Measurements from ENCODE around the gene FAM3A.

Gene FAM3A

GRCh38 chrX:154477891-154478477 lies 38.0 kb downstream of the FAM3A start:
- no peak for TF ChIP-seq GATA3 (IDR thresholded peaks at IDR 0.05; ENCODE audit: low read depth, low read length)
- no peak for TF ChIP-seq GATA2 (IDR thresholded peaks at IDR 0.05; ENCODE audit: low read depth, low read length)

DNA sequence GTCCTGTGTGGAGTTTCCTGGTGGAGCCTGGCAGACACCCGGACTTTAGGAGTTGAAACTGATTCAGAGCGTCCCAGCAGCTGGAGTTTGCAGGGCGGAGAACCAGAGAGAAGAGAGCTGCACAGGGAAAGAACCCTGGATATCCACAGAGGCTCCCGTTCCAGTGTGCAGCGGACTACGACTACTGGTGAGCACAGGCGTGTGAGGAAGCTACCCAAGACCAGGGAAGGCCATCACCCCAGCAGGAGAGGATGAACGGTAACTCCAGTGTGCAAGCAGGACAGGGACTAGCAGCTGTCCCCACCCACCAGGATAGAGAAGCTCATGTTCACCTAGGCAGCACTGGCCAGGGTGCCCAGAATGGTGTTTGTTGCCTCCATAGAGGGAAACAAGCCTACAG lies 39.2 kb downstream of the FAM3A start:
- TF ChIP-seq GATA2 (IDR thresholded peaks at IDR 0.05; ENCODE audit: low read depth, low read length) (no peak), GATA3 (IDR thresholded peaks at IDR 0.05; ENCODE audit: low read depth, low read length) (no peak)

GRCh38 chrX:154473683-154474082 lies 42.3 kb downstream of the FAM3A start:
- TF ChIP-seq GATA3 (IDR thresholded peaks at IDR 0.05; ENCODE audit: low read depth, low read length) (no peak), GATA2 (IDR thresholded peaks at IDR 0.05; ENCODE audit: low read depth, low read length) (no peak)

GRCh38 chrX:154472685-154473632 lies 43.1 kb downstream of the FAM3A start:
- TF ChIP-seq GATA2 (IDR thresholded peaks at IDR 0.05; ENCODE audit: low read depth, low read length) (no peak), GATA3 (IDR thresholded peaks at IDR 0.05; ENCODE audit: low read depth, low read length) (no peak)

- TF ChIP-seq GATA3 (IDR thresholded peaks at IDR 0.05; ENCODE audit: low read depth, low read length) (no peak), GATA2 (IDR thresholded peaks at IDR 0.05; ENCODE audit: low read depth, low read length) (no peak)
These were observed 44.0 kb downstream of the FAM3A start for GRCh38 chrX:154471839-154472684.

GRCh38 chrX:154470914-154471568 lies 45.0 kb downstream of the FAM3A start:
- TF ChIP-seq GATA3 (IDR thresholded peaks at IDR 0.05; ENCODE audit: low read depth, low read length) = no peak
- TF ChIP-seq GATA2 (IDR thresholded peaks at IDR 0.05; ENCODE audit: low read depth, low read length) = no peak

- TF ChIP-seq GATA2 (IDR thresholded peaks at IDR 0.05; ENCODE audit: low read depth, low read length) (no peak), GATA3 (IDR thresholded peaks at IDR 0.05; ENCODE audit: low read depth, low read length) (no peak)
These were observed 45.6 kb downstream of the FAM3A start for GRCh38 chrX:154470434-154470833.

DNA sequence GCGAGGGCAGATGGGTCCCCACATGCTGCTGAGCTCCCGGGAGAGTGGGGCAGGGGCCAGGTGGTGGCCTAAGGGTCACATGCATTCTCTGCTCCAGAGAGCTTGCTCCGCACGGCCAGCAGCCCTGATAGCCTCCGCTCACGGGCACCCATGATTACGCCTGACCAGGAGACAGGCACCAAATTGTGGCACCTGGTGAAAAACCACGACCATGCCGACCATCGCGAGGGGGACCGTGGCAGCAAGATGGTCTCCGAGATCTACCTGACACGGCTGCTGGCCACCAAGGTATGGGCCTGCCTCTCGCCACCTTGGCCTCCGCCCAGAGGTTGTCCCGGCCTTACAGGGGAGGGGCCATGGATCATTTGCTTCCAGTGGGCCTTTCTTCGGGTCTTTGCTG lies 46.2 kb downstream of the FAM3A start:
- TF ChIP-seq GATA3 (IDR thresholded peaks at IDR 0.05; ENCODE audit: low read depth, low read length) (no peak), GATA2 (IDR thresholded peaks at IDR 0.05; ENCODE audit: low read depth, low read length) (no peak)

GRCh38 chrX:154469114-154469513 lies 46.9 kb downstream of the FAM3A start:
- no peak for TF ChIP-seq GATA2 (IDR thresholded peaks at IDR 0.05; ENCODE audit: low read depth, low read length)
- TF ChIP-seq GATA3 (IDR thresholded peaks at IDR 0.05; ENCODE audit: low read depth, low read length) = no peak

DNA sequence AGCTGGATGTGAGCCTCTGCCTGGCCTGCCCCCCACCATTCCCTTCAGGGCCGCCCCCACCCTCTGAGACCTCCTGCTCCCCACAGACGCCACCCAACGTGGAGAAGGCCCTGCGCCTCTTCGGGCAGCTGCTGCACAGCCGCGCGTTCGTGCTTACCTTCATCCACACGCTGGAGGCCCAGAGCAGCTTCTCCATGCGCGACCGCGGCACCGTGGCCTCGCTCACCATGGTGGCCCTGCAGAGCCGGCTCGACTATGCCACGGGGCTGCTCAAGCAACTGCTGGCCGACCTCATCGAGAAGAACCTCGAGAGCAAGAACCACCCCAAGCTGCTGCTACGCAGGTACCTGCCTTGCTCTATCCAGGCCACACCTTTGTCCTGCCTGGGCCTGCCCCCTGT lies 47.8 kb downstream of the FAM3A start:
- no peak for TF ChIP-seq GATA2 (IDR thresholded peaks at IDR 0.05; ENCODE audit: low read depth, low read length)

DNA sequence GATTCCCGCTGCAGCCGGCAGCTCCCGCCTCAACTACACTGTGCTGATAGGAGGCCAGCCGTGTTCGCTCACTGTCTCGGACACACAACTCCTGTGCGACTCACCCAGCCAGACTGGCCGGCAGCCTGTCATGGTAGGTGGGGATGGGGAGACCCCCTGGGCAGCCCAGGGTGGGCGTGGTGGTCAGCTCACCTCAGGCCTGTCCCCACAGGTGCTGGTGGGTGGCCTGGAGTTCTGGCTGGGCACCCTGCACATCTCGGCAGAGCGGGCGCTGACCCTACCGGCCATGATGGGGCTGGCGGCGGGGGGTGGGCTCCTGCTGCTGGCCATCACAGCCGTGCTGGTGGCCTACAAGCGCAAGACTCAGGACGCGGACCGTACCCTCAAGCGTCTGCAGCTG lies 48.5 kb downstream of the FAM3A start:
- TF ChIP-seq GATA2 (IDR thresholded peaks at IDR 0.05; ENCODE audit: low read depth, low read length) = no peak
- no peak for TF ChIP-seq GATA3 (IDR thresholded peaks at IDR 0.05; ENCODE audit: low read depth, low read length)

DNA sequence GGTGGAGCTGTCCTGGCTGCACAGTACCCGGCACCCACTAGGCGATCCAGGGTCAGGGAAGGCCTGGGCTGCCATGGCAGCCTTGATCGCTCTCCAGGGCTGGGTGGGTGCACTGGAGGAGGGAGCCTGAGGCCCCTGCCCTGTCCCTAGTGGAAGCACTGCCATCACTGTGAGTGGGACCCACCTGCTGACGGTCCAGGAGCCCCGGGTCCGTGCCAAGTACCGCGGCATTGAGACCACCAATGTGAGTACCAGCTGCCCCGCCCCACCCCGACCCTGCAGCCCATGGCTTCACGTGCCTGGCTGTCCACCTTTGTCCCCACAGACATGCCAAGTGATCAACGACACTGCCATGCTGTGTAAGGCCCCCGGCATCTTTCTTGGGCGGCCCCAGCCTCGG lies 49.1 kb downstream of the FAM3A start:
- no peak for TF ChIP-seq GATA3 (IDR thresholded peaks at IDR 0.05; ENCODE audit: low read depth, low read length)
- no peak for TF ChIP-seq GATA2 (IDR thresholded peaks at IDR 0.05; ENCODE audit: low read depth, low read length)

DNA sequence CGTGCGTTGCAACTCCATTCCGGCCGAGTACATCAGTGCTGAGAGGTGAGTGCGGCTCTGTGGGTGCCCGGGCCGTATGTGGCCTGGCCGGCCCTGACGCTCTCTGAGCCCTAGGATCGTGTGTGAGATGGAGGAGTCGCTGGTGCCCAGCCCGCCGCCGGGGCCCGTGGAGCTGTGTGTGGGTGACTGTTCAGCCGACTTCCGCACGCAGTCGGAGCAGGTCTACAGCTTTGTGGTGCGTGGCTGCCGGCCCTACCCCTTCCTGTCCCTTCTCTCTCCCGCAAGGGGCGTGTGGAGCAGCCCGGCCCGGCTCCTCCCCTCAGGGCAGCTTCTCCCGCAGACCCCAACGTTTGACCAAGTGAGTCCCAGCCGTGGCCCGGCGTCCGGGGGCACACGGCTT lies 50.0 kb downstream of the FAM3A start:
- TF ChIP-seq GATA3 (IDR thresholded peaks at IDR 0.05; ENCODE audit: low read depth, low read length) (no peak), GATA2 (IDR thresholded peaks at IDR 0.05; ENCODE audit: low read depth, low read length) (no peak)

DNA sequence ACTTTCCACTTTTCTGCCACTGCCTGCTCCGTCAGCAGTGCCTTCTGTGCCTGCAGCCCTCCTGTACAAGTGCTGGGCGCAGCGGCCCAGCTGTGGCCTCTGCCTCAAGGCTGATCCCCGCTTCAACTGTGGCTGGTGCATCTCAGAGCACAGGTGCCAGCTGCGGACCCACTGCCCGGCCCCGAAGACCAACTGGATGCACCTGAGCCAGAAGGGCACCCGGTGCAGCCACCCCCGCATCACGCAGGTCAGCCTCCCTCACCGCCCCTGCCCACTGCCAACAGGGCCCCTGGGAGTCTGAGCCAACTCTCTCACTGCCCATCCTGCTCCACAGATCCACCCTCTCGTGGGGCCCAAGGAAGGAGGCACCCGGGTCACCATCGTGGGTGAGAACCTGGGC lies 50.4 kb downstream of the FAM3A start:
- no peak for TF ChIP-seq GATA3 (IDR thresholded peaks at IDR 0.05; ENCODE audit: low read depth, low read length)
- TF ChIP-seq GATA2 (IDR thresholded peaks at IDR 0.05; ENCODE audit: low read depth, low read length) = no peak
